Measurements from ENCODE around the gene TIMM50.

TIMM50 gene

DNA sequence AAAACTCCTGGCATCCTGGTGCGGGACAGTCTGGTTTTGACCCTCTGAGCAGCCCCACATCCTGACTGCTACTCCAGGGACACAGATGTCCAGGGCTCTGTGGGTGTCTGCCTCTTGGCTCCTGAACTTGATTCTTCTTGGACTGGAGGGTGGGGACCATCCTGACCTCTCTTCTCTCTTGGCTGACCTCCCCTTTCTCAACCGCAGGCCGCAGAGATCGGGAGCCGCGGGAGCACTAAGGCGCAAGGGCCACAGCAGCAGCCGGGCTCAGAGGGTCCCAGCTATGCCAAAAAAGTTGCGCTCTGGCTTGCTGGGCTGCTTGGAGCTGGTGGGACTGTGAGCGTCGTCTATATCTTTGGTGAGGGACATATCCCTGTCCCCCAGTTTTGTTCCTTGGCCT lies 1.0 kb downstream of the TIMM50 start:
- Histone ChIP-seq H3K27me3 (ENCODE audit: control insufficient read depth in 1 of 2, insufficient read depth in 2 of 2, low read length in 2 of 2) (no peaks in the 10 kb centered on the region), H3K9ac (ENCODE audit: low read depth in 1 of 2, low read length in 2 of 2) (peak overlapping the region; percentile 97 to 98), H3K4me1 (ENCODE audit: control insufficient read depth in 1 of 2, insufficient read depth in 2 of 2, low read length in 2 of 2) (peaks cover 10 to 17% of the 10 kb centered on the region in 2 donors), H3K27ac (ENCODE audit: low read depth, low read length) (no peak overlapping the region), H3K4me3 (ENCODE audit: low read depth in 1 of 2, low read length in 2 of 2) (peak overlapping the region; percentile 98), H3K36me3 (ENCODE audit: control insufficient read depth in 1 of 2, insufficient read depth in 2 of 2, low read length in 2 of 2) (peaks cover 7 to 14% of the 10 kb centered on the region in 2 donors), H3K9me3 (ENCODE audit: control insufficient read depth in 1 of 2, low read length in 2 of 2) (no peaks in the 10 kb centered on the region)

DNA sequence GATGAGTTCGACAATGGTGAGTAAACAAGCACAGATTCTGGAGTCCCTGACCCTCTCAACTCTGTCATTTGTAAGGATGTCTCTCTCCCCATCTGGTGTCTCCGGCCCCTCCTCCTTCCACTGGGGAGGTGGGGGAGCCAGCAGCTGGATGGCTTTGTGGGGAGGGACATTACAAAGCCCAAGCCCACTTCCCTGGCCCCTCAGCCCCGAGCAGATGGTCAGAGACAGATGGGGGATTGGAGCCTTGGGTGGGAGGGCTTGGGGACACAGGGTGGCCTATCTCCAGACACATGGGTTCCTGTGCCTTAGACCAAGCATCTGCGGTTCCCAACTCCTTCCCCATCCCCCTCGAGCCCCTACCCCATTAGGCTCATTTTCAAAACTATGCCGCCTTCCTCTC lies 2.5 kb downstream of the TIMM50 start:
- Histone ChIP-seq H3K9me3 (ENCODE audit: control insufficient read depth in 1 of 2, low read length in 2 of 2) (no peaks in the 10 kb centered on the region), H3K27me3 (ENCODE audit: control insufficient read depth in 1 of 2, insufficient read depth in 2 of 2, low read length in 2 of 2) (no peaks in the 10 kb centered on the region), H3K4me1 (ENCODE audit: control insufficient read depth in 1 of 2, insufficient read depth in 2 of 2, low read length in 2 of 2) (peaks cover 10 to 17% of the 10 kb centered on the region in 2 donors), H3K9ac (ENCODE audit: low read depth in 1 of 2, low read length in 2 of 2) (no peak overlapping the region), H3K4me3 (ENCODE audit: low read depth in 1 of 2, low read length in 2 of 2) (no peak overlapping the region), H3K36me3 (ENCODE audit: control insufficient read depth in 1 of 2, insufficient read depth in 2 of 2, low read length in 2 of 2) (peaks cover 11 to 24% of the 10 kb centered on the region in 2 donors), H3K27ac (ENCODE audit: low read depth, low read length) (no peak overlapping the region)

DNA sequence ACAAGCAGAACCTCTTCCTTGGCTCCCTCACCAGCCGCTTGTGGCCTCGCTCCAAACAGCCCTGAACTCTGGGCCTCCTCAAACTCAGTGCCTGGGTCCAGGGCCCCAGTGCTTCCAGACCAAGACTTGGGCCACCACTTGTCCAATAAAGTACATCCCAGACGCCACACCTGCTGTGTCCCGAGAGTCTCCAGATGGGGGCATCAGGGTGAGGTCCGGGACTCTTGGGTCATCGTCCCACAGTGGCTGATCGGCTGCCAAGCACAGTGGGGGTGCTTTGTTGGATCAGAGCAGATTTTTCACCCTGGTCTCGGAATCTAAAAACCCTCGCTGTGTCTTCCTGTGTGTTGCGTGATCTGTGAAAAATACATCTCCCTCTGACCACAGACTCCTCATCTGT lies 9.1 kb downstream of the TIMM50 start:
- Histone ChIP-seq H3K27me3 (ENCODE audit: control insufficient read depth in 1 of 2, insufficient read depth in 2 of 2, low read length in 2 of 2) (no peaks in the 10 kb centered on the region), H3K27ac (ENCODE audit: low read depth, low read length) (no peak overlapping the region), H3K9ac (ENCODE audit: low read depth in 1 of 2, low read length in 2 of 2) (no peak overlapping the region), H3K36me3 (ENCODE audit: control insufficient read depth in 1 of 2, insufficient read depth in 2 of 2, low read length in 2 of 2) (peaks cover 19 to 52% of the 10 kb centered on the region in 2 donors), H3K9me3 (ENCODE audit: control insufficient read depth in 1 of 2, low read length in 2 of 2) (no peaks in the 10 kb centered on the region), H3K4me1 (ENCODE audit: control insufficient read depth in 1 of 2, insufficient read depth in 2 of 2, low read length in 2 of 2) (no peaks in the 10 kb centered on the region), H3K4me3 (ENCODE audit: low read depth in 1 of 2, low read length in 2 of 2) (no peak overlapping the region)

DNA sequence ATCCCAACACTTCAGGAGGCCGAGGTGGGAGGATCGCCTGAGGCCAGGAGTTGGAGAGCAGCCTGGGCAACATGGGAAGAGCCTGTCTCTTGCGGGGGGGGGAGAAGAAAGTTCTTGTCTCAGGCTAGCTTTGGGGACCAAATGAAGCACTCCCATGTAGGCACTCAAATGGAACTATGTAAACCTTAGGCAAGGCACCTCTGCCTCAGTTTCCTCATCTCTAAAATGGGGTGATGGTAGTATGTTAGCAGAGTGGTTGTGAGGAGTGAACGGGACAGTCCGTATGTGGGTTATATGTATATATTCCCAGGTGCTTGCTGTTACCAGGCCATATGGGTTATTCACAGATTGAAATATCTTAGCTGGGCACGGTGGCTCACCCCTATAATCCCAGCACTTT lies 11.6 kb downstream of the TIMM50 start:
- Histone ChIP-seq H3K27ac (ENCODE audit: low read depth, low read length) (no peak overlapping the region), H3K4me3 (ENCODE audit: low read depth in 1 of 2, low read length in 2 of 2) (no peak overlapping the region), H3K27me3 (ENCODE audit: control insufficient read depth in 1 of 2, insufficient read depth in 2 of 2, low read length in 2 of 2) (no peaks in the 10 kb centered on the region), H3K9me3 (ENCODE audit: control insufficient read depth in 1 of 2, low read length in 2 of 2) (no peaks in the 10 kb centered on the region), H3K9ac (ENCODE audit: low read depth in 1 of 2, low read length in 2 of 2) (no peak overlapping the region), H3K36me3 (ENCODE audit: control insufficient read depth in 1 of 2, insufficient read depth in 2 of 2, low read length in 2 of 2) (peaks cover 12 to 33% of the 10 kb centered on the region in 2 donors), H3K4me1 (ENCODE audit: control insufficient read depth in 1 of 2, insufficient read depth in 2 of 2, low read length in 2 of 2) (no peaks in the 10 kb centered on the region)

DNA sequence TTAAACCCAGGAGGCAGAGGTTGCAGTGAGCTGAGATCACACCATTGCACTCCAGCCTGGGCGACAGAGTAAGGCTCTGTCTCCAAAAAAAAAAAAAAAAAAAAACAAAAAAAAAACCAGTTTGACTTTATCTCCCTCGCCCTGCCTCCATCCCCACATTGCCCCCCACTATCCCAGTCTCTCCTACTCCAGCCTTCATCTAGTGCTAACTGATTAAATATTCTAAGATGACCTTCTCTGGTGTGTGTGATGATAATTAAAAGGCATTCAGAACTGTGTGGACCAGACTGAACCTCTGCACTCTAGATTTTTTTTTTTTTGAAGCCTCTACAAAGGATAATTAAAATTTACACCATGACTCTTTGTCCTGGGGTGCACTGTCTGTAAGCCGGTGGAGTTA lies 12.2 kb downstream of the TIMM50 start:
- no peak overlapping the region for H3K4me3 ChIP-seq (ENCODE audit: low read depth in 1 of 2, low read length in 2 of 2)
- peaks cover 11 to 32% of the 10 kb centered on the region in 2 donors for H3K36me3 ChIP-seq (ENCODE audit: control insufficient read depth in 1 of 2, insufficient read depth in 2 of 2, low read length in 2 of 2)
- no peak overlapping the region for H3K9ac ChIP-seq (ENCODE audit: low read depth in 1 of 2, low read length in 2 of 2)
- no peak overlapping the region for H3K27ac ChIP-seq (ENCODE audit: low read depth, low read length)
- H3K27me3 ChIP-seq (ENCODE audit: control insufficient read depth in 1 of 2, insufficient read depth in 2 of 2, low read length in 2 of 2), result peaks cover 0 to under 1% of the 10 kb centered on the region in 2 donors
- peaks cover 0 to 1% of the 10 kb centered on the region in 2 donors for H3K4me1 ChIP-seq (ENCODE audit: control insufficient read depth in 1 of 2, insufficient read depth in 2 of 2, low read length in 2 of 2)
- H3K9me3 ChIP-seq (ENCODE audit: control insufficient read depth in 1 of 2, low read length in 2 of 2), result no peaks in the 10 kb centered on the region

DNA sequence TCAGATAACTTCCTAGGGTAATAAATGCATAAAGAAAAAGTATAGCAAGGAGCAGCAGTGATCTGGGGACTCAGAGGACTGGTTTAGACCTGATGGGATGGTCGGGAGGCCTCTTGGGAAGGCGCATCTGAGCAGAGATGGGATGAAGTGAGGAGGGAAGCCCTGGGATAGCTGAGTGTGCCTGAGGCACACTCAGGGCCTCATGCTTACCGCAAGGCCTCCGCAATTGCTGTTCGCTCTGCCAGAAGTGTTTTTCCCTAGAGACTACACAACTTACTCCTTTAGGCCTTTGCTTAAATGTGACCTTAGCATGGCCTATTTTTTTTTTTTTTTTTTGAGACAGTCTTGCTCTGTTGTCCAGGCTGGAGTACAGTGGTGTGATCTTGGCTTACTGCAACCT lies 14.0 kb downstream of the TIMM50 start:
- Histone ChIP-seq H3K27me3 (ENCODE audit: control insufficient read depth in 1 of 2, insufficient read depth in 2 of 2, low read length in 2 of 2) (peaks cover 15 to 17% of the 10 kb centered on the region in 2 donors), H3K36me3 (ENCODE audit: control insufficient read depth in 1 of 2, insufficient read depth in 2 of 2, low read length in 2 of 2) (peaks cover 0 to 13% of the 10 kb centered on the region in 2 donors), H3K4me1 (ENCODE audit: control insufficient read depth in 1 of 2, insufficient read depth in 2 of 2, low read length in 2 of 2) (peaks cover 0 to 17% of the 10 kb centered on the region in 2 donors), H3K9me3 (ENCODE audit: control insufficient read depth in 1 of 2, low read length in 2 of 2) (no peaks in the 10 kb centered on the region), H3K27ac (ENCODE audit: low read depth, low read length) (no peak overlapping the region), H3K9ac (ENCODE audit: low read depth in 1 of 2, low read length in 2 of 2) (no peak overlapping the region), H3K4me3 (ENCODE audit: low read depth in 1 of 2, low read length in 2 of 2) (no peak overlapping the region)

DNA sequence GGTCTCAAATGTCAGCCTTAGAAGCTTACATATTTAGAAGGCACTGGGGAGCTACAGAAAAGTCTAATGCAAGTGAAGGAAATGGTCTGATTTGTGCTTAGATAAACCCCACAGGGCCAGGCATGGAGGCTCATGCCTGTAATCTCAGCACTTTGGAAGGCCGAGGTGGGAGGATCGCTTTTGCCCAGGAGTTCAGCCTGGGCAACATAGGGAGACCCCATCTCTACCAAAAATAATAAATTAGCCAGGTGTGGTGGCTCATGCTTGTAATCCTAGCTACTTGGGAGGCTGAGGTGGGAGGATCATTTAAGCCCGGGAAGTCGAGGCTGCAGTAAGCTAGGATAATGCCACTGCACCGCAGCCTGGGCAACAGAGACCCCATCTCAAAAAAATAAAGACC lies 15.4 kb downstream of the TIMM50 start:
- no peak overlapping the region for H3K4me3 ChIP-seq (ENCODE audit: low read depth in 1 of 2, low read length in 2 of 2)
- no peak overlapping the region for H3K9ac ChIP-seq (ENCODE audit: low read depth in 1 of 2, low read length in 2 of 2)
- H3K36me3 ChIP-seq (ENCODE audit: control insufficient read depth in 1 of 2, insufficient read depth in 2 of 2, low read length in 2 of 2), result peaks cover 0 to 5% of the 10 kb centered on the region in 2 donors
- peaks cover 0 to 17% of the 10 kb centered on the region in 2 donors for H3K4me1 ChIP-seq (ENCODE audit: control insufficient read depth in 1 of 2, insufficient read depth in 2 of 2, low read length in 2 of 2)
- H3K27me3 ChIP-seq (ENCODE audit: control insufficient read depth in 1 of 2, insufficient read depth in 2 of 2, low read length in 2 of 2), result peaks cover 20 to 26% of the 10 kb centered on the region in 2 donors
- H3K9me3 ChIP-seq (ENCODE audit: control insufficient read depth in 1 of 2, low read length in 2 of 2), result no peaks in the 10 kb centered on the region
- no peak overlapping the region for H3K27ac ChIP-seq (ENCODE audit: low read depth, low read length)

DNA sequence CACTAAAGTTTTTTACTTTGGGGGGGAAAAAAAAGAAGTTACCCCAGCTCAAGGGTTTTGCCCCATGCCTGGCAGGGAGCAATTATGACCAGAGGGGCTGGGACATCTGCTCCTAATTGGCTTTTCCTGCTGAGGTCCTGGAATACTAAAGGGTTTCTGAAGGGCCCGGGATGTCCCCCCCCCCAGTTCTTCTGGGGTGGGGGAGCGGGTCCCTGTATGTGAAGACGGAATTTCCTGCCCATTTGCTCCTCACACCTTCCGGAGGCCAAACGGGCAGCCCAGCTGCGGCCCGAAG lies 17.0 kb downstream of the TIMM50 start:
- H3K36me3 ChIP-seq (ENCODE audit: control insufficient read depth in 1 of 2, insufficient read depth in 2 of 2, low read length in 2 of 2), result no peaks in the 10 kb centered on the region
- no peak overlapping the region for H3K27ac ChIP-seq (ENCODE audit: low read depth, low read length)
- H3K4me3 ChIP-seq (ENCODE audit: low read depth in 1 of 2, low read length in 2 of 2), result peak overlapping the region in 1 of 2 donors; percentile 30
- H3K27me3 ChIP-seq (ENCODE audit: control insufficient read depth in 1 of 2, insufficient read depth in 2 of 2, low read length in 2 of 2), result peaks cover 20 to 31% of the 10 kb centered on the region in 2 donors
- no peaks in the 10 kb centered on the region for H3K9me3 ChIP-seq (ENCODE audit: control insufficient read depth in 1 of 2, low read length in 2 of 2)
- H3K4me1 ChIP-seq (ENCODE audit: control insufficient read depth in 1 of 2, insufficient read depth in 2 of 2, low read length in 2 of 2), result peaks cover 0 to 17% of the 10 kb centered on the region in 2 donors
- H3K9ac ChIP-seq (ENCODE audit: low read depth in 1 of 2, low read length in 2 of 2), result no peak overlapping the region

DNA sequence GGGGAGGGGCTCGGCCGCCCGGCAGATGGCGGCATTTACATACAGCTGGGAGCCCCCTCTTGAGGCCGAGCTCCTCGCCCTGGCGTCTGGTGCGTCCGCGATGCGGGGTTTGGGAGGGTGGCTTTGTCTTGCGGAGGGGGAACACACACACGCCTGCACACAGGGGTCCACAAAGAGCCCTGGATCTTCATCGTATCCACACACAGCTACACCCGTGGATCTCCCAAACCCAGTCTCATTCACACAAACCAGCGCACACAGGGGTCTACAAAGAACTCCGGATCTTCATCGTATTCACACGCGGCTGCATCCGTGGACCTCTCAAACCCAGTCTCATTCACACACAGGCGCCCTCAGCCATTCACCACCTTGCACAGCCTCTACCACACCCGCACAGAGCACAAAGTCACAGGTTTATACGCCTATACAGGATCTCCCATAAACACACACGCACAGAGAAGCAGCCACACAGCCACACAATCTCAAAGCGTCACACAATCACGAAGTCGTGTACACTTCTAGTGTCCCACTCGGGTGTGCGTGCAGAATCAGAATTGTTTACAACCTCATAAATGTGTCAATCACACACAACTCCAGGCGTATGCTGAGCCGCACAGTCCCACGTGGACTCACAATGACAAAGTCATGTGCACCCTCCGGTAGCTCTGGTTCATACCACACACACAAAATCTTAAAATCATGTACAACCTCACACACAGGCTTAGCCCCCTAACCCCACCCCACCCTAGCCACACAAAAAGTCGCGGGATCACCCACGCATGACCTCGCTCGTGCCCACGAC lies 17.6 kb downstream of the TIMM50 start:
- Histone ChIP-seq H3K4me3 (ENCODE audit: low read depth in 1 of 2, low read length in 2 of 2) (peak overlapping the region; percentile 25 to 30), H3K4me1 (ENCODE audit: control insufficient read depth in 1 of 2, insufficient read depth in 2 of 2, low read length in 2 of 2) (peaks cover 0 to 17% of the 10 kb centered on the region in 2 donors), H3K9ac (ENCODE audit: low read depth in 1 of 2, low read length in 2 of 2) (no peak overlapping the region), H3K27ac (ENCODE audit: low read depth, low read length) (no peak overlapping the region), H3K36me3 (ENCODE audit: control insufficient read depth in 1 of 2, insufficient read depth in 2 of 2, low read length in 2 of 2) (no peaks in the 10 kb centered on the region), H3K9me3 (ENCODE audit: control insufficient read depth in 1 of 2, low read length in 2 of 2) (no peaks in the 10 kb centered on the region), H3K27me3 (ENCODE audit: control insufficient read depth in 1 of 2, insufficient read depth in 2 of 2, low read length in 2 of 2) (peaks cover 20 to 31% of the 10 kb centered on the region in 2 donors)

DNA sequence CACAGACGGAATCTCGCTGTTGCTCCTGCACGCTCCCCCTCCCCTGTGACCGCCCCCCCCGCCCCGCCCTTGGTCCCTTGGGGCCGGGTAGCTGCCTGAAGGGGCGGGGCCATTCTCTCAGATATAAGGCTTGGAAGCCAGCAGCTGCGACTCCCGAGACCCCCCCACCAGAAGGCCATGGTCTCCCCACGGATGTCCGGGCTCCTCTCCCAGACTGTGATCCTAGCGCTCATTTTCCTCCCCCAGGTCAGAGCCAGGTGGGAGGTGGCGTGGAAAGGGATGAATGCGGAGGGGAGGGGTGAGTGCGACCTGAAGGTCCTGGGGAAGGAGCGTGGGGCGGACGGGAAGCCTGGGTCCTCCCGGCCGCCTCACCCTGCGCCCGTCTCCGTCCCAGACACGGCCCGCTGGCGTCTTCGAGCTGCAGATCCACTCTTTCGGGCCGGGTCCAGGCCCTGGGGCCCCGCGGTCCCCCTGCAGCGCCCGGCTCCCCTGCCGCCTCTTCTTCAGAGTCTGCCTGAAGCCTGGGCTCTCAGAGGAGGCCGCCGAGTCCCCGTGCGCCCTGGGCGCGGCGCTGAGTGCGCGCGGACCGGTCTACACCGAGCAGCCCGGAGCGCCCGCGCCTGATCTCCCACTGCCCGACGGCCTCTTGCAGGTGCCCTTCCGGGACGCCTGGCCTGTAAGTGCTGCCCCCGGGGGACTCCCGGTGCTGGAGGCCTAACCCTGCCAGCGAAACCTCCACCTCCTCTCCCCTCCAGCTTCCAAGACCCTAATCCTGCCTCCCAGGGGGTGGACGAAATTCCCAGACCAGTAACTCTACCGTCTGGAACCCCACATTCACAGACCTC lies 18.4 kb downstream of the TIMM50 start, which contains the start of gene DLL3:
Gene DLL3 (plus strand): TSS at position 150 of the 845 bp plus-strand sequence. CDS start 28 bp downstream, at position 178.
- Histone ChIP-seq H3K9ac (ENCODE audit: low read depth in 1 of 2, low read length in 2 of 2) (no peak within 1 kb of the TSS), H3K27me3 (ENCODE audit: control insufficient read depth in 1 of 2, insufficient read depth in 2 of 2, low read length in 2 of 2) (peaks cover 26 to 35% of the 10 kb centered on the region in 2 donors), H3K4me3 (ENCODE audit: low read depth in 1 of 2, low read length in 2 of 2) (peak within 1 kb of the TSS; percentile 25 to 30)

More for the DNA sequence above, 18.4 kb downstream of the TIMM50 start, which contains the start of gene DLL3:
- Histone ChIP-seq H3K27ac (ENCODE audit: low read depth, low read length) (no peak within 1 kb of the TSS), H3K9me3 (ENCODE audit: control insufficient read depth in 1 of 2, low read length in 2 of 2) (no peaks in the 10 kb centered on the region), H3K4me1 (ENCODE audit: control insufficient read depth in 1 of 2, insufficient read depth in 2 of 2, low read length in 2 of 2) (peaks cover 0 to 17% of the 10 kb centered on the region in 2 donors), H3K36me3 (ENCODE audit: control insufficient read depth in 1 of 2, insufficient read depth in 2 of 2, low read length in 2 of 2) (no peaks in the 10 kb centered on the region)
